CD8-positive, alpha-beta memory T cell (primary cell): ENCODE measurements around the gene RIPK3. TPM values are rescaled to one million over a fixed set of nuclear protein-coding genes. Genes with fewer than 3 reads are reported as not detected.

Source experiments
- CTCF ChIA-PET: fragments of 350-600 bp; sonication (Branson Sonifier 250); formaldehyde crosslinking; loops from one replicate; lab custom pipeline; 2021; ENCODE audit warnings: antibody characterized with exemption; lab: Charles Lee
- POLR2A ChIA-PET: fragments of 350-600 bp; sonication (Branson Sonifier 250); formaldehyde crosslinking; loops from one replicate; lab custom pipeline; 2021; ENCODE audit warnings: antibody characterized with exemption; lab: Charles Lee
- DNase-seq, 5 donors: peaks; one replicate each; pipeline versions ENCODE4 v3.0.0 to v3.0.0-alpha.2; 2020 to 2022; ENCODE audit warnings: mixed read lengths in 1 of 5
- H3K27ac ChIP-seq: one replicate; pipeline ENCODE4 v1.7.0; 2013; ENCODE audit warnings: low read depth, mild to moderate bottlenecking, low read length, moderate library complexity
- H3K27me3 ChIP-seq: 2 replicates; pipeline ENCODE4 v1.7.0; 2013; ENCODE audit warnings: low read length, mild to moderate bottlenecking; ENCODE audit not compliant: insufficient read depth, poor library complexity, severe bottlenecking
- H3K36me3 ChIP-seq: 2 replicates; pipeline ENCODE4 v1.7.0; 2013; ENCODE audit warnings: mild to moderate bottlenecking, low read length, moderate library complexity; ENCODE audit not compliant: insufficient read depth
- H3K4me1 ChIP-seq: 2 replicates; pipeline ENCODE4 v1.7.0; 2013; ENCODE audit warnings: mild to moderate bottlenecking, low read length, moderate library complexity; ENCODE audit not compliant: insufficient read depth
- H3K4me3 ChIP-seq: 2 replicates; pipeline ENCODE4 v1.7.0; 2013; ENCODE audit warnings: mild to moderate bottlenecking, low read length
- H3K9me3 ChIP-seq: 2 replicates; pipeline ENCODE4 v1.7.0; 2013; ENCODE audit warnings: mild to moderate bottlenecking, low read length
- H3K27ac Mint-ChIP-seq, 8 donors: one replicate each; pipeline ENCODE4 v1.8.0; 2020 to 2021; ENCODE audit warnings: mixed read lengths in 8 of 8, mild to moderate bottlenecking in 6 of 8, inconsistent platforms in 3 of 8, moderate library complexity in 3 of 8
- H3K27me3 Mint-ChIP-seq, 2 donors: one replicate each; pipeline ENCODE4 v1.8.0; 2020 to 2021; ENCODE audit warnings: mixed read lengths in 2 of 2, mild to moderate bottlenecking in 1 of 2, moderate library complexity in 1 of 2
- H3K36me3 Mint-ChIP-seq, 3 donors: one replicate each; pipeline ENCODE4 v1.8.0; 2020 to 2021; ENCODE audit warnings: mixed read lengths in 3 of 3, inconsistent platforms in 1 of 3, mild to moderate bottlenecking in 1 of 3
- H3K4me1 Mint-ChIP-seq, 3 donors: one replicate each; pipeline ENCODE4 v1.8.0; 2020 to 2021; ENCODE audit warnings: mixed read lengths in 3 of 3, inconsistent platforms in 1 of 3, mild to moderate bottlenecking in 1 of 3
- H3K4me3 Mint-ChIP-seq, 7 donors: one replicate each; pipeline ENCODE4 v1.8.0; 2020 to 2021; ENCODE audit warnings: mixed read lengths in 7 of 7, mild to moderate bottlenecking in 6 of 7, moderate library complexity in 4 of 7, inconsistent platforms in 2 of 7
- H3K9me3 Mint-ChIP-seq, 5 donors: one replicate each; pipeline ENCODE4 v1.8.0; 2020 to 2022; ENCODE audit warnings: mixed read lengths in 5 of 5, mild to moderate bottlenecking in 3 of 5, moderate library complexity in 2 of 5, inconsistent platforms in 1 of 5
- polyA plus RNA-seq: library from polyadenylated mRNA; unstranded; fragments of 300-500 nt; fragmentation: Illumina TruSeq; gene quantifications from one replicate; pipeline ENCODE4 v1.2.3, GENCODE V29; 2021
- total RNA-seq, 2 experiments: library from RNA; stranded (reverse); gene quantifications; one replicate each; pipeline ENCODE4 v1.2.3, GENCODE V29; 2021

The RIPK3 gene
- total and polyA plus RNA-seq, 3 experiments from 2014 or later = 11.6 to 15.4 (median 12.5) TPM

DNA sequence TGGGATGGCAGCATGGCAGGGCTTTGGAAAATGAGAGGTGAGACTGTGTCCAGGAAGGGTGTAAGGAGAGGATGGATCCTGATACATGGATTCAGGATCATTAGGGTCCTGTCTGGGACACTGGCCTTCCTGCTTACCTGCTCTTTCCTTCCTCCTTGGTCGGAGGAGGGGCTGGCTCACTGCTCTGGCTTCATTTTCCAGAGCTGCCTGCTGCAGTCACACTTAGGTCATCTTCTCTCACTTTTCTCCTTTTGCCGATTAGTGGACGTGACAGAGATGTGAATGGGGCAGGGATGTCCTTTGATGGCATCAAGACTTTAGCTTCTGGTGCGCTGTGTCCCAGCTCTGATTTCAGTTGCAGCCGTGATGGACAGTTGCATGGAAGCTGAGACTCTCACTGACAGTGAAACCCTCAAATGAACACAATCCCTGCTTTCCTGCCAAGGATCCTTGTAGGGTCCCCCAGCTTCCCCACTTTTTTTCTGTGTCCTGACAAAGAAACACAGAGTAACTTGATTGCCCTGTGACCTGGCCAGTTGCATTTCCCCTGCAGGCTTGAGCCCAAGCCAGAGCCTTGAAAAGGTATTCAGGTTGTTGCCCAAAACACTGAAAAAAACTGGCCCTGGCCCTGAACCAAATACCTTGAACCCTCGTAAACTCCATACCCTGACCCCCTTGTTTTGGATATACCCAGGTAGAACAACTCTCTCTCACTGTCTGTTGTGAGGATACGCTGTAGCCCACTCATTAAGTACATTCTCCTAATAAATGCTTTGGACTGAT lies 31.3 kb downstream of the RIPK3 start:
- Mint-ChIP-seq H3K4me1 (peaks cover 46 to 54% (median 47%) of the 10 kb centered on the region in 3 donors), H3K27me3 (peaks cover 0 to 2% of the 10 kb centered on the region in 2 donors), H3K36me3 (peaks cover 0 to 49% (median 22%) of the 10 kb centered on the region in 3 donors), H3K9me3 (no peaks in the 10 kb centered on the region), H3K4me3 (peak overlapping the region in 4 of 7 donors; percentile 25 to 48 (median 29)), H3K27ac (peak overlapping the region; percentile 84 to 96 (median 91))
- CTCF ChIA-PET = interaction anchor here (0.6 to 17.7 kb wide), 30 partner anchors 8 to 194 kb away, joined by 3 to 265 read pairs (median 4); partner anchors contain the start of genes ADCY4, CBLN3, CHMP4A and DCAF11
- POLR2A ChIA-PET = interaction anchor here (1.1 to 1.4 kb wide), 3 partner anchors 66 to 121 kb away, joined by 4 to 6 read pairs (median 5); partner anchors contain the start of genes CBLN3, KHNYN, MDP1 and TINF2
- no peak for DNase-seq
- H3K4me1 ChIP-seq = peaks cover 48% of the 10 kb centered on the region
- H3K36me3 ChIP-seq = peaks cover 33% of the 10 kb centered on the region
- H3K27ac ChIP-seq = no peak overlapping the region
- no peaks in the 10 kb centered on the region for H3K9me3 ChIP-seq
- no peak overlapping the region for H3K4me3 ChIP-seq
- no peaks in the 10 kb centered on the region for H3K27me3 ChIP-seq

DNA sequence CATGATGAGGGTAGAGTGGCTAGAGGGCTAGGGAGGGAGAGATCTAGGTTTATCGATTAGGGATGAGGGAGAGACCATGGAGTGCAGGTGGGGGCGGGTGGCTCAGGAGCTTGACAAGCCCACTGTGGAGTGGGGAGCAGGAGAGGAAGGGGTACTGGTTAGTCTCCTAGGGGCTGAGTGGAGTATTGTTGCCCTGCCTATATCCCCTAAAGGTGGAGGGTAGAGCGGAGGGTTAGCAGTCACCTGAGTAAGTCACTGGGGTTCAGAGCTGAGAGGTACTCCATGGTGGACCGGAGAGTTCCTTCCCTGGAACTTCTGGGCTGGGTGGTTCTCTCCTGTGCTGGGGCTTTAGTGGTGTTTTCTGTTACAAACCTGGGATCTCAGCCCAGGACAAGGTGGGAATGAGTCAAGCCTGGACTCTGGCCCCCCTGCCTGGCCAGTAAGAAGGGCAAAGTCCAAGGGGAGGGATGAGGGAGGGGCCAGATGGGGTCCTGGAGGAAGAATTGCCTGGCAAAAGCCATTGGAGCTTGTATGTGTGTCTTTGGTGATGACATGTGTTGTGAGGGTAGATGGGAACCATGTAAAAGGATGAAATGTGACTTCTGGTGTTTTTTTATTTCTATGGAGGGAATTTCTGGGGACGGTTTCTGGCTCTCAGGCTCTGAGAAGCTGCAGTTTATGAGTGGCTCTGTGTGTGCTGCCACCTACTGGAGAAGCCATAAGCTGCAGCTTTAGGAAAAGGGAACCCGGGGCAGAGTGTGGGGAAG lies 32.0 kb downstream of the RIPK3 start, which contains the start of gene CIDEB:
CIDEB (minus strand) TSS at position 403 of the 767 bp plus-strand sequence; CDS start at position 284, 119 bp downstream.
- ChIA-PET CTCF (interaction anchor here (0.7 to 17.7 kb wide), 29 partner anchors 8 to 250 kb away, joined by 3 to 265 read pairs (median 4); partner anchors contain the start of genes ADCY4, CBLN3, CHMP4A and DCAF11), POLR2A (interaction anchor here (1.1 to 1.4 kb wide), 4 partner anchors 22 to 122 kb away, joined by 3 to 6 read pairs (median 4); partner anchors contain the start of genes CBLN3, KHNYN, MDP1 and TINF2)
- DNase-seq = peak; percentile 38 to 71 (median 45)
- H3K4me3 Mint-ChIP-seq = peak within 1 kb of the TSS in 4 of 7 donors; percentile 22 to 74 (median 29)
- peak within 1 kb of the TSS; percentile 6 to 96 (median 91) for H3K27ac Mint-ChIP-seq
- no peaks in the 10 kb centered on the region for H3K9me3 Mint-ChIP-seq
- H3K4me1 Mint-ChIP-seq = peaks cover 38 to 47% (median 40%) of the 10 kb centered on the region in 3 donors
- H3K36me3 ChIP-seq = peaks cover 41% of the 10 kb centered on the region
- peaks cover 40% of the 10 kb centered on the region for H3K4me1 ChIP-seq
- H3K27me3 ChIP-seq = no peaks in the 10 kb centered on the region
- no peak within 1 kb of the TSS for H3K4me3 ChIP-seq
- no peaks in the 10 kb centered on the region for H3K27me3 Mint-ChIP-seq
- peaks cover 3 to 56% (median 22%) of the 10 kb centered on the region in 3 donors for H3K36me3 Mint-ChIP-seq
- H3K9me3 ChIP-seq = no peaks in the 10 kb centered on the region
- H3K27ac ChIP-seq = no peak within 1 kb of the TSS

DNA sequence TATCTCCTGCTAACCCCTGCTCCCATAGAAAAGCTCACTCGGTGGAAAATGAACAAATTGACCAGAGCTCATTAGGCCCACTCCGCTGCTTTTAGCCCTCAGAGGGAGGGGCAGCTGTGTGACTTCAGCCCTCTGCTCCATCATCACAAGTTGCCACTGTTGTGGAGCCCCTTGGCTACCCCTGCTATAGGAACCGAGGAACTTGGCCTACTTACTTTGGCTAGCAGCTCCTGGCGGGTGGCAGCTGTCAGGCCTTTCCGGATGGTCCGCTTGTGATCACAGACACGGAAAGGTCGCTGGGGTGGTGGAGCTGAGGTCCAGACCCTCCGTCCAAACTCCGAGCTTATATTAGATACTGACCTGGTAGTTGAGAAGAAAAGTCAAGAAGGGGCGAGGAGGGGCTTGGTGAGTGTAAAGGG lies 32.6 kb downstream of the RIPK3 start:
- POLR2A ChIA-PET = interaction anchor here (1.1 kb wide), 1 partner anchor 22 kb away, joined by 3 read pairs; no protein-coding TSS in a partner anchor
- peaks cover 5 to 62% (median 24%) of the 10 kb centered on the region in 3 donors for H3K36me3 Mint-ChIP-seq
- CTCF ChIA-PET = interaction anchor here (1.2 to 17.7 kb wide), 16 partner anchors 7 to 249 kb away, joined by 3 to 265 read pairs (median 11); partner anchors contain the start of genes ADCY4, CBLN3, CHMP4A and DCAF11

DNA sequence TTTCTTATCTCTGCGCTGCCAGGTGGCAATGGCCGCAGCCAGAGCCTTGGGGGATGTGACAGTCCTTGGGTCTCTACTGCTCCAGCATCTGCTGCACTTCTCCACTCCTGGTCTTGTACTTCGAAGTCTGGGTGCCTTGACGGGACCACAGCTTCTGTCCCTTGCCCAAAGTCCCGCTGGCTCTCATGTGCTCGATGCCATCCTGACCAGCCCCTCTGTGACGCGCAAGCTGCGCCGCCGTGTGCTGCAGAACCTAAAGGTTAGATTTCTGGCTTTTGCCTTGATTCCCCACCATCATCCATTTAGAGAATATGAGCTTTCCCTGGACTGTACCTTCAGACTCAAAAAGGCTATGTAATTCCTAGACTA lies 35.8 kb downstream of the RIPK3 start:
- no peaks in the 10 kb centered on the region for H3K9me3 Mint-ChIP-seq
- H3K27me3 Mint-ChIP-seq = no peaks in the 10 kb centered on the region
- peaks cover 33 to 49% (median 43%) of the 10 kb centered on the region in 3 donors for H3K4me1 Mint-ChIP-seq
- Histone ChIP-seq H3K4me3 (no peak overlapping the region), H3K36me3 (peaks cover 56% of the 10 kb centered on the region), H3K4me1 (peaks cover 31% of the 10 kb centered on the region), H3K27me3 (no peaks in the 10 kb centered on the region), H3K9me3 (no peaks in the 10 kb centered on the region), H3K27ac (no peak overlapping the region)
- DNase-seq = no peak
- H3K27ac Mint-ChIP-seq = peak overlapping the region in 2 of 8 donors; percentile 79 to 87
- H3K36me3 Mint-ChIP-seq = peaks cover 5 to 82% (median 27%) of the 10 kb centered on the region in 3 donors
- CTCF ChIA-PET = interaction anchor here (0.5 to 17.7 kb wide), 3 partner anchors 24 to 106 kb away, joined by 3 to 265 read pairs (median 151); partner anchors contain the start of genes ADCY4 and TINF2
- peak overlapping the region in 1 of 7 donors; percentile 60 for H3K4me3 Mint-ChIP-seq
- POLR2A ChIA-PET = interaction anchor here (1.2 kb wide), 1 partner anchor 126 kb away, joined by 3 read pairs; the partner anchor contains the start of gene KHNYN

More for the DNA sequence above, 32.6 kb downstream of the RIPK3 start:
- Mint-ChIP-seq H3K9me3 (no peaks in the 10 kb centered on the region), H3K4me1 (peaks cover 32 to 44% (median 36%) of the 10 kb centered on the region in 3 donors), H3K4me3 (peak overlapping the region in 1 of 7 donors; percentile 74), H3K27me3 (no peaks in the 10 kb centered on the region), H3K27ac (peak overlapping the region in 6 of 8 donors; percentile 27 to 93 (median 82))
- H3K27me3 ChIP-seq = no peaks in the 10 kb centered on the region
- peaks cover 47% of the 10 kb centered on the region for H3K36me3 ChIP-seq
- DNase-seq = no peak
- H3K4me1 ChIP-seq = peaks cover 34% of the 10 kb centered on the region
- H3K4me3 ChIP-seq = no peak overlapping the region
- H3K9me3 ChIP-seq = no peaks in the 10 kb centered on the region
- H3K27ac ChIP-seq = no peak overlapping the region

DNA sequence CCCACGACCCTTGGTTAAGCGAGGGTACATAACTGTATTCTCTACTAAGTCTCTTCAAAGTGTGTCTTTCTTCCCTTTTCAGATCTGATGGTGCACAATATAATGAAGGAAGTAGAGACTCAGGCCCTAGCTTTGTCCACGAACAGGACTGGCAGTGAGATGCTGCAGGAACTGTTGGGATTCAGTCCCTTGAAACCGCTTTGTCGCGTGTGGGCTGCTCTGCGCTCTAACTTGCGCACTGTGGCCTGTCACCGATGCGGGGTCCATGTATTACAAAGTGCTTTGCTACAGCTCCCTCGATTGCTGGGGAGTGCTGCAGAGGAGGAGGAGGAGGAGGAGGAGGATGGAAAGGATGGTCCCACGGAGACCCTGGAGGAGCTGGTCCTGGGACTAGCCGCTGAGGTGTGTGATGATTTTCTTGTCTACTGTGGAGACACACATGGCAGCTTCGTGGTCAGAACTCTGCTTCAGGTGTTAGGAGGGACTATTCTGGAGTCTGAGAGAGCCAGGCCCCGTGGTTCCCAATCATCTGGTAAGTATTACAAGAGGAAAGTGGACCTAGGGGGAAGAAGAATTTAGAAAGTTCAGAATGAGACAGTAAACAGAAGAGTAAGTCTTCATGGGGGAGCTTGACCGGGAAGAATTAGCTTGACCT lies 39.3 kb downstream of the RIPK3 start:
- Mint-ChIP-seq H3K36me3 (peaks cover 10 to 71% (median 25%) of the 10 kb centered on the region in 3 donors), H3K4me1 (peaks cover 41 to 59% (median 54%) of the 10 kb centered on the region in 3 donors), H3K27ac (peak overlapping the region; percentile 94 to 99 (median 96)), H3K9me3 (no peaks in the 10 kb centered on the region), H3K4me3 (peak overlapping the region; percentile 89 to 97 (median 92)), H3K27me3 (no peaks in the 10 kb centered on the region)
- Histone ChIP-seq H3K36me3 (peaks cover 52% of the 10 kb centered on the region), H3K4me1 (peaks cover 47% of the 10 kb centered on the region), H3K9me3 (no peaks in the 10 kb centered on the region), H3K27me3 (no peaks in the 10 kb centered on the region), H3K27ac (peak overlapping the region; percentile 79), H3K4me3 (peak overlapping the region; percentile 83)
- no peak for DNase-seq
- ChIA-PET CTCF (interaction anchor here (1.1 to 17.7 kb wide), 9 partner anchors 9 to 140 kb away, joined by 3 to 265 read pairs (median 6); partner anchors contain the start of genes ADCY4, CIDEB, IRF9 and LTB4R), POLR2A (interaction anchor here (0.9 to 4.4 kb wide), 9 partner anchors 10 to 186 kb away, joined by 3 to 30 read pairs (median 6); partner anchors contain the start of genes CBLN3, DCAF11, KHNYN and LTB4R)

DNA sequence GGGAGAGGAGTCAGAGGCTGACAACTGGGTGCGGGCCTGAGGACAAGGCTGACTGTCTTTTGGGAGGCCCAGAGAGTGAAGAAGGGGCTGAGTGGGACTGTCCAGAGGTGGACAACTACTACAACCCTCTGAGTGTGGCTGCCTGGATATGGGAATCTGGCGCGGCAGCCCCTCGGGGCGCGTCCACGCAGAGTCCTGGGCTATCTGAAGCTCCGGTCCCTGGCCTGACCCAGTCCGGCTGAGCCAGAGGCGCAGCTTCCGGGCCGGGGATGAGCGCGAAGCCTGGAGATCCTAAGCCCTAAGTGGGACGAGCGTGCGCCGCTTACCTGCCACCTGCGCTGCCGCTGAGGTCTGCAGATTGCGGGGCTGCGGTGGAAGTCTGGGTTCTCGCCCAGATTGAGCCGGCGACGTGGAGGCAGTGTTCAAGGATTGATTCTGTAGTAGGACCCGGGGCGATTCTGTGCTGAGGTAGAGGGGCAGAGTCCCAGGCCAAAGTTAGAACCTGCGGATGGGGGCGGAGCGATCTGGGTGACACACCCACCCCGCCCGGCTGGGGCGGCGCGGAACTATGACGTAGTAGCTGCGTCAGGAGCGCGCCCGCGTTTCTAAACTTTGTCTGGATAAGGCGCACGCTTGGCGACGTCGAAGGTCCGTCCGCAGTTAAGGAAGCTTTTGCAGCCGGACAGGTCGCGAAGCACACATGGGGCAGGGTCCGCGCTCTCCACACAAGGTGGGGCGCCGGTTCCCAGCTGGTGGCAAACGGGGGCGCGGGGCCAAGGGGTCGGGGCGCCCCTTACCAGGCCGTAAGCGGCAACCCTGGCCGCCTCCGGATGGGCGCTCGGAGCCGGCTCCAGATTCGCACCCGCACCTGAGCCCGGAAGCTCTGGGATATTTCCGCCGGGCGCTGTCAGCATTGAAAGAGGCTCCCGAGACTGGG lies 40.3 kb downstream of the RIPK3 start, which contains the start of the genes DHRS1 and NOP9:
DHRS1 (minus strand) TSS at position 526 of the 937 bp plus-strand sequence. CDS start 674 bp downstream, outside the sequence.
NOP9 (plus strand) TSS at position 596 of the 937 bp plus-strand sequence; CDS start at position 701, 105 bp downstream.
- peak within 1 kb of the TSS; percentile 89 to 97 (median 92) for H3K4me3 Mint-ChIP-seq
- H3K27ac Mint-ChIP-seq = peak within 1 kb of the TSS; percentile 94 to 99 (median 96)
- Histone ChIP-seq H3K27ac (peak within 1 kb of the TSS; percentile 79), H3K27me3 (no peaks in the 10 kb centered on the region), H3K4me3 (peak within 1 kb of the TSS; percentile 83), H3K4me1 (peaks cover 47% of the 10 kb centered on the region), H3K36me3 (peaks cover 42% of the 10 kb centered on the region), H3K9me3 (no peaks in the 10 kb centered on the region)
- DNase-seq = peak; percentile 87 to 93 (median 89)
- ChIA-PET CTCF (interaction anchor here (1.1 to 17.7 kb wide), 12 partner anchors 9 to 285 kb away, joined by 3 to 265 read pairs (median 6); partner anchors contain the start of genes ADCY4, CIDEB, IRF9 and LTB4R), POLR2A (interaction anchor here (0.9 to 4.4 kb wide), 8 partner anchors 11 to 185 kb away, joined by 3 to 30 read pairs (median 6); partner anchors contain the start of genes CBLN3, DCAF11, KHNYN and LTB4R2)
- peaks cover 41 to 59% (median 54%) of the 10 kb centered on the region in 3 donors for H3K4me1 Mint-ChIP-seq
- peaks cover 10 to 71% (median 19%) of the 10 kb centered on the region in 3 donors for H3K36me3 Mint-ChIP-seq
- no peaks in the 10 kb centered on the region for H3K9me3 Mint-ChIP-seq
- no peaks in the 10 kb centered on the region for H3K27me3 Mint-ChIP-seq
